Mucosa of descending colon (tissue), 3 donors: Measurements from ENCODE around the gene MVB12B. TPM values are rescaled to one million over a fixed set of nuclear protein-coding genes. Genes with fewer than 3 reads are reported as not detected.

Experiments used
- ATAC-seq: fragments of 200-7000 bp; cut with Tn5 transposase; one replicate; pipeline ENCODE4 v1.9.1; 2020; ENCODE audit warnings: mild to moderate bottlenecking, moderate library complexity
- DNase-seq, 3 donors: peaks; one replicate each; pipeline ENCODE4 v3.0.0-alpha.2; 2020
- H3K36me3 ChIP-seq: fragments of 200-600 bp; one replicate; pipeline ENCODE4 v1.8.0; 2021; ENCODE audit warnings: low read depth, mild to moderate bottlenecking
- H3K4me1 ChIP-seq: fragments of 200-600 bp; one replicate; pipeline ENCODE4 v1.8.0; 2021; ENCODE audit warnings: low read depth, mild to moderate bottlenecking
- H3K4me3 ChIP-seq: fragments of 200-600 bp; one replicate; pipeline ENCODE4 v1.8.0; 2021; ENCODE audit warnings: mild to moderate bottlenecking
- H3K9me3 ChIP-seq: fragments of 200-600 bp; one replicate; pipeline ENCODE4 v1.8.0; 2021; ENCODE audit warnings: mild to moderate bottlenecking
- intact Hi-C, 2 donors: fragments of 100-400 bp; cut with DNase I in 1 of 2; cut with micrococcal nuclease in 1 of 2; formaldehyde crosslinking; loops; one replicate each; pipeline versions ENCODE4 v1.11.0 to v1.11.1; 2022; cut with DNase I, micrococcal nuclease
- total RNA-seq, 3 donors: library from RNA; stranded (reverse); fragmentation: NEBNext Ultra II Directional in 2 of 3; extraction: Animal tissue kit (Norgen Biotek cat#: 25700) in 2 of 3; gene quantifications; one replicate each; pipeline versions ENCODE4 v1.2.1 to v1.2.4, GENCODE V29; 2021 to 2023
- TF ChIP-seq, protein P1 (sequence below): fragments of 200-600 bp; IDR thresholded peaks from one replicate; pipeline ENCODE4 v1.8.0; 2022; ENCODE audit warnings: antibody characterized with exemption, mild to moderate bottlenecking
- donor health status: DM: no; HTN: no; CAD: no; lungs with moderate emphysema.
- donor health status: DM: no; HTN: no; CAD: no.
- donor health status: DM: no; HTN: yes; CAD: no.

MVB12B gene
- total RNA-seq, 3 donors from 2014 or later = 16.8 to 26.4 (median 21.6) TPM

DNA sequence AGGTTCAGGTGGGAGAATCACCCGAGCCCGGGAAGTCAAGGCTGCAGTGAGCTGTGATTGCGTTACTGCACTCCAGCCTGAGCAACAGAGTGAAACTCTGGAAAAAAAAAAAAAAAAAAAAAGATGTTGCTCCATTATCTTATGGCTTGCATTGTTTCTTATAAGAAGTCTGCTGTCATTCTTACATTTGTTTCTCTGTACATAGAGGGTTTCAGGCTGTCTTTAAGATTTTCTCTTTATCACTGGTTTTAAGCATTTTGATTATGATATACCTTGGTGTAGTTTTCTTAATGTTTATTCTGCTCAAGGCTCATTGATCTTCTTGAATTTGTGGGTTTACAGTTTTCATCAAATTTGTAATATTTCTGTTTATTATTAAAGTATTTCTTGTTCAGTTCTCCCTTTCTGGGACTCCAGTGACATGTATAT, 35.2 kb downstream of the MVB12B start:
- DNase-seq (no peak), ATAC-seq (no peak)
- Histone ChIP-seq H3K4me1 (peaks cover 24% of the 10 kb centered on the region), H3K4me3 (no peak overlapping the region), H3K9me3 (peaks cover 16% of the 10 kb centered on the region), H3K36me3 (no peaks in the 10 kb centered on the region)
- TF ChIP-seq, protein P1, sequence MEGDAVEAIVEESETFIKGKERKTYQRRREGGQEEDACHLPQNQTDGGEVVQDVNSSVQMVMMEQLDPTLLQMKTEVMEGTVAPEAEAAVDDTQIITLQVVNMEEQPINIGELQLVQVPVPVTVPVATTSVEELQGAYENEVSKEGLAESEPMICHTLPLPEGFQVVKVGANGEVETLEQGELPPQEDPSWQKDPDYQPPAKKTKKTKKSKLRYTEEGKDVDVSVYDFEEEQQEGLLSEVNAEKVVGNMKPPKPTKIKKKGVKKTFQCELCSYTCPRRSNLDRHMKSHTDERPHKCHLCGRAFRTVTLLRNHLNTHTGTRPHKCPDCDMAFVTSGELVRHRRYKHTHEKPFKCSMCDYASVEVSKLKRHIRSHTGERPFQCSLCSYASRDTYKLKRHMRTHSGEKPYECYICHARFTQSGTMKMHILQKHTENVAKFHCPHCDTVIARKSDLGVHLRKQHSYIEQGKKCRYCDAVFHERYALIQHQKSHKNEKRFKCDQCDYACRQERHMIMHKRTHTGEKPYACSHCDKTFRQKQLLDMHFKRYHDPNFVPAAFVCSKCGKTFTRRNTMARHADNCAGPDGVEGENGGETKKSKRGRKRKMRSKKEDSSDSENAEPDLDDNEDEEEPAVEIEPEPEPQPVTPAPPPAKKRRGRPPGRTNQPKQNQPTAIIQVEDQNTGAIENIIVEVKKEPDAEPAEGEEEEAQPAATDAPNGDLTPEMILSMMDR = no peak
- intact Hi-C loops = no loop called here

DNA sequence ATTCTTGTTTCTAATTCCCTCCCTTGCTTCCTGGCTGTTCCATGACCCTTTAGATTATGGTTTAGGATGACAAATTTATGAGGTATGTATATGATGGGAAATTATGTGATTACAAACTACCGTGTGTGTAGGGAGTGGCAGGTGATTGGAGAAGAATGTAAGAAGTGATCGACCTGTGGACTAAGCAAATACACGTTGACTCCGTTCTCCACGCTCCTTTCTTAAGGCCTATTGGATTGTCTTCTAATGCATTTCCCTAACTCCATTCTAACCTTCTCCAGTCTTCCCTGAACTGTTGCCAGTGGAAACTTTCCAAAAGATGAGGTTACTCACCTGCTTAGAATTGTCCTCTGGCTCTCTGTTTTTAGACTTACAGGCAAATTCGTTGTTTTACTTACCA, 36.6 kb downstream of the MVB12B start:
- TF ChIP-seq, protein P1 = no peak
- intact Hi-C loops = no loop called here
- H3K4me1 ChIP-seq = peaks cover 36% of the 10 kb centered on the region
- H3K9me3 ChIP-seq = peaks cover 16% of the 10 kb centered on the region
- peak; percentile 81 for ATAC-seq
- peak in 1 of 3 donors; percentile 55 for DNase-seq
- H3K4me3 ChIP-seq = no peak overlapping the region
- no peaks in the 10 kb centered on the region for H3K36me3 ChIP-seq

DNA sequence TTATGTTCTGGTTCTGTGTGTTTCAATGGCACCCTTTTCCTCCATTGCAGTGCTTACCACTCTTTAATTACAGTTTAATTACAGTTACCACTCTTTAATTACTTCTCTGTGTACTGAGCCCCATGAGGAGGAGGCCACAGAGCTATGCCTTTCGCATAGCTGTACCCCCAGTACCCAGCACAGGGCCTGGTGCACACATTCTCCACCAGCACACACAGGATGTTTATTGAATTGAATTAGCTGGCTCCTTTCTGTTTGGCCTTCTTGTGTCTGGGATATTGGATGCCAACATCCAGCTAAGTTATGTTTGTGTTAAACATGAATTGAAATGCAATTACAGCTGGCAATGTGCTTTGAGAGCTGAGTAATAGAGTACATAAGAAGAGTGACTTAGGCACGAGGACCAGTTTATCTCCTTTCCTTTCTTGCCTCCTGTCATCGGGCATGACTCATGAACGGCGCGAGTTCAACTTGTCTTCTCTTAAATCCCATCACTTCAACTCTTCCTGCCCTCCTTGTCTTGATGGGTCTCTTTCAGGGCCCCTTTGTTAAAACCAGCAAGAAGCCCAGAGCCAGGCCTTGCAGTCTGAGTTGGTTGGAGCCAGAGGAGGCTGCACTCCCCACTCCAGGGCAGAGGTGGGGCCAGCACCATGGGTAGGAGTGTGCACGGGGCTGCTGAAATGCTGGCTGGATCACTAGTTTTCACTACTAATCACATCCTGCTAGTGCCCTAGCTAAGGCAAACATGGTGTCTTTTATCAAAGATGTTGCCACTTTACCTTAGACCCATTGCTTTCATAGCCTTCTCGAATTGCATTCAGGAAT, 37.4 kb downstream of the MVB12B start:
- DNase-seq (peak in 2 of 3 donors; percentile 46 to 52), ATAC-seq (peak; percentile 71)
- H3K4me3 ChIP-seq = no peak overlapping the region
- H3K36me3 ChIP-seq = no peaks in the 10 kb centered on the region
- intact Hi-C loops = no loop called here
- peaks cover 16% of the 10 kb centered on the region for H3K9me3 ChIP-seq
- TF ChIP-seq, protein P1 = no peak
- peaks cover 39% of the 10 kb centered on the region for H3K4me1 ChIP-seq

DNA sequence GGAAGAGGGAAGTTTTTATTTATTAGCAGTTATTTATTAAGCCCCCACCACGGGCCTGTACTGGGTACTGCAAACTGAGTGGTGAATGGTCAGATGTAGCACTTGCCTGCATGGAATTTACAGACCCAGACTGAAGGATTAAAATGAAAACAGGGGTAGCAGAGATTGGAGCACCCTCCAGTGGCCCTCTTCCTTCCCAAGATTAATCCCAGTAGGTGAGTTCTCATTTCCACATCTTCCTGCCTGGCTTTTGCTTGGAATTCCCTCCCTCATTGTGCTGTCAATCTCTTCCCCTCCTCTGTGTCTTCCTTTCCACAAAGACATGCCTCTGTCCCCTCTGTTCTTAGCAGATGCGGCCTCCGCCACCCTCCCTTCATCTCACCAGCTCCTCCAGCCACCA, 39.2 kb downstream of the MVB12B start:
- peaks cover 39% of the 10 kb centered on the region for H3K4me1 ChIP-seq
- no peak overlapping the region for H3K4me3 ChIP-seq
- ATAC-seq = no peak
- peaks cover 16% of the 10 kb centered on the region for H3K9me3 ChIP-seq
- TF ChIP-seq, protein P1 = no peak
- H3K36me3 ChIP-seq = no peaks in the 10 kb centered on the region
- intact Hi-C loops = no loop called here
- no peak for DNase-seq

DNA sequence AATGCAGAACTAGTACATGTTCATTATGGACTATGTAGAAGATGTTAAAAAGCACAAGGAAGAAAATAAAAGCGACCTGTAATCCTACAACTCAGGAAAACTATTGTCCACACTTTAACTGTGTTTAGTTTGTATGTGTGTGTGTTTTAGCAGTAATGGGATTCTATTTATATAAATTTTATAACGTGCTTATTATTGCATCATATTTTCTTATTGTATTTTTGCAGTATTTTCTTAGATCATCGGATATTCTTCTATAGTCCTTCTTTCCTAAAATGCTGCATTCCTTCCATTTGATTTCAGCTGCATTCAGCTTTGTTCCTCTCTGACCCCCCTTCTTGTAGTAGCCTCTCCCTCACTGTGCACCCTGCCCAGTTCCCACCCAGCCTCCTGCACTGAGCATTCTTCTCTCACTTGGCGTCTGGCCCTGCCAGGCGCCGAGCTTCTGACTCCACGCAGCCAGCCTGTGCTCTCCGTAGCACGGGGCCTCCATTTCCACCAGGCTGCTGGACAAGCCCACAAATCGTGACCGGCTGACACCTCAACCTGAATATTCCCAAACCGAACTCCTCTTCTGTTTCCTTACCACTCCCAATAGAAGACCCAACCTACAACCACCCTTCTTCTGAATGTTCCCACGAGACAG, 39.9 kb downstream of the MVB12B start:
- ATAC-seq (peak; percentile 32), DNase-seq (peak in 2 of 3 donors; percentile 65 to 68)
- no peak overlapping the region for H3K4me3 ChIP-seq
- peaks cover 39% of the 10 kb centered on the region for H3K4me1 ChIP-seq
- intact Hi-C loops = no loop called here
- TF ChIP-seq, protein P1 = no peak
- peaks cover 11% of the 10 kb centered on the region for H3K9me3 ChIP-seq
- no peaks in the 10 kb centered on the region for H3K36me3 ChIP-seq
